CD4-positive, alpha-beta T cell (primary cell): ENCODE results near the gene ISG20. TPM values are rescaled to one million over a fixed set of nuclear protein-coding genes. Genes with fewer than 3 reads are reported as not detected.

ENCODE experiments used
- ATAC-seq: fragments of 200-7000 bp; cut with Tn5 transposase; one replicate; pipeline ENCODE4 v1.10.0; 2022; ENCODE audit warnings: mild to moderate bottlenecking; ENCODE audit not compliant: poor library complexity
- CTCF ChIA-PET: fragments of 350-600 bp; sonication (Branson Sonifier 250); formaldehyde crosslinking; loops from one replicate; lab custom pipeline; 2021; ENCODE audit warnings: antibody characterized with exemption, inconsistent platforms; lab: Charles Lee
- POLR2A ChIA-PET: fragments of 350-600 bp; sonication (Branson Sonifier 250); formaldehyde crosslinking; loops from one replicate; lab custom pipeline; 2021; ENCODE audit warnings: antibody characterized with exemption, inconsistent platforms; lab: Charles Lee
- DNase-seq, 14 experiments: peaks; one replicate each; pipeline ENCODE4 v3.0.0-alpha.2; 2013 to 2020; ENCODE audit warnings: mixed read lengths in 2 of 14
- H3K27ac ChIP-seq, 2 donors: one replicate each; pipeline versions ENCODE4 v1.5.1 to v1.7.0; 2013; ENCODE audit warnings: low read length in 2 of 2, low read depth in 1 of 2, mild to moderate bottlenecking in 1 of 2
- H3K27me3 ChIP-seq, 2 experiments: 1 replicate in 1 of 2; 2 replicates in 1 of 2; pipeline versions ENCODE4 v1.6.1 to v1.7.0; 2013; ENCODE audit warnings: low read length in 2 of 2, control low read depth in 1 of 2, mild to moderate bottlenecking in 1 of 2, moderate library complexity in 1 of 2; ENCODE audit not compliant: insufficient read depth in 2 of 2, control insufficient read depth in 1 of 2
- H3K36me3 ChIP-seq: one replicate; pipeline ENCODE4 v1.6.1; 2013; ENCODE audit warnings: low read length, control low read depth; ENCODE audit not compliant: insufficient read depth
- H3K4me1 ChIP-seq: one replicate; pipeline ENCODE4 v1.6.1; 2013; ENCODE audit warnings: low read length, control low read depth; ENCODE audit not compliant: insufficient read depth
- H3K4me3 ChIP-seq: one replicate; pipeline ENCODE4 v1.5.1; 2013; ENCODE audit warnings: mild to moderate bottlenecking, low read length, moderate library complexity
- H3K9me3 ChIP-seq, 2 experiments: 1 replicate in 1 of 2; 2 replicates in 1 of 2; pipeline versions ENCODE4 v1.6.1 to v1.7.0; 2013; ENCODE audit warnings: low read length in 2 of 2, mild to moderate bottlenecking in 2 of 2, control low read depth in 1 of 2, moderate library complexity in 1 of 2; ENCODE audit not compliant: control insufficient read depth in 1 of 2, insufficient read depth in 1 of 2
- H3K27ac Mint-ChIP-seq: one replicate; pipeline ENCODE4 v1.8.0; 2020; ENCODE audit warnings: mixed read lengths
- H3K27me3 Mint-ChIP-seq: one replicate; pipeline ENCODE4 v1.8.0; 2021; ENCODE audit warnings: mixed read lengths
- H3K36me3 Mint-ChIP-seq: one replicate; pipeline ENCODE4 v1.8.0; 2021; ENCODE audit warnings: low read depth, mixed read lengths
- H3K4me1 Mint-ChIP-seq: one replicate; pipeline ENCODE4 v1.8.0; 2021; ENCODE audit warnings: low read depth, mixed read lengths
- H3K4me3 Mint-ChIP-seq: one replicate; pipeline ENCODE4 v1.8.0; 2020; ENCODE audit warnings: mild to moderate bottlenecking, mixed read lengths
- H3K9me3 Mint-ChIP-seq: one replicate; pipeline ENCODE4 v1.8.0; 2020; ENCODE audit warnings: mixed read lengths
- CTCF ChIP-seq: fragments of 200-600 bp; IDR thresholded peaks from one replicate; pipeline ENCODE4 v1.8.0; 2022; ENCODE audit warnings: antibody characterized with exemption, mild to moderate bottlenecking
- intact Hi-C, 2 experiments: fragments of 100-400 bp; cut with DNase I in 1 of 2; cut with micrococcal nuclease in 1 of 2; formaldehyde crosslinking; loops; one replicate each; pipeline versions ENCODE4 v1.15.1 to v1.9.0; 2023 to 2025; cut with DNase I, micrococcal nuclease
- polyA plus RNA-seq, 2 donors: library from polyadenylated mRNA; unstranded; fragments of 120-200 nt; gene quantifications; one replicate each; pipeline ENCODE4 v1.2.1, GENCODE V29; 2013
- total RNA-seq, 174 experiments: library from RNA in 2 of 174; stranded (reverse) in 2 of 174; gene quantifications; one replicate each; pipeline ENCODE4 v1.2.3 and lab custom pipeline; 2021 to 2026

The ISG20 gene
- 100 to 1,000 TPM; 152 to 157 TPM for total RNA-seq
- 169 TPM for polyA plus RNA-seq (2013, experiment 1 of 2)
- polyA plus RNA-seq (2013, experiment 2 of 2) = 178 TPM
- 8.8 to 283 (median 96.3) reads per million in 172 experiments for total RNA-seq (lab: John Stamatoyannopoulos, UW)

GRCh38 chr15:88638626-88639372 lies at the start of gene ISG20:
ISG20 (plus strand) TSS chr15:88639016; CDS start chr15:88639367, 351 bp downstream.
- ATAC-seq (peak; percentile 77), DNase-seq (peak; percentile 93 to 100 (median 96))
- Mint-ChIP-seq H3K4me1 (peaks cover 77% of the 10 kb centered on the region), H3K27ac (peak within 1 kb of the TSS; percentile 95), H3K9me3 (no peaks in the 10 kb centered on the region), H3K36me3 (peaks cover 46% of the 10 kb centered on the region), H3K27me3 (no peaks in the 10 kb centered on the region), H3K4me3 (peak within 1 kb of the TSS; percentile 92)
- ChIA-PET CTCF (interaction anchor here (0.5 to 1.7 kb wide), 11 partner anchors 16 to 279 kb away, joined by 3 to 12 read pairs (median 4); partner anchors contain the start of genes AEN, MRPL46 and MRPS11), POLR2A (interaction anchor here (0.5 to 1.9 kb wide), 8 partner anchors 25 to 696 kb away, joined by 3 to 19 read pairs (median 6); partner anchors contain the start of genes ABHD2, MRPL46, MRPS11 and POLG)
- peak; percentile 65 for TF ChIP-seq CTCF
- intact Hi-C loops = loop anchor here in 1 of 2 experiments (1.0 kb wide), 1 partner anchor 26 kb away; no protein-coding TSS in a partner anchor
- Histone ChIP-seq H3K27me3 (no peaks in the 10 kb centered on the region), H3K9me3 (no peaks in the 10 kb centered on the region), H3K27ac (peak within 1 kb of the TSS; percentile 99 to 100), H3K36me3 (peaks cover 29% of the 10 kb centered on the region), H3K4me3 (peak within 1 kb of the TSS; percentile 76), H3K4me1 (peaks cover 96% of the 10 kb centered on the region)

GRCh38 chr15:88590759-88591158 lies 48.1 kb upstream of the ISG20 start:
- no peak overlapping the region for H3K27ac ChIP-seq
- intact Hi-C loops = no loop called here
- Mint-ChIP-seq H3K9me3 (no peaks in the 10 kb centered on the region), H3K4me3 (no peak overlapping the region), H3K36me3 (no peaks in the 10 kb centered on the region), H3K4me1 (no peaks in the 10 kb centered on the region), H3K27ac (no peak overlapping the region), H3K27me3 (peaks cover 7% of the 10 kb centered on the region)
- CTCF ChIA-PET = no interaction called here
- TF ChIP-seq CTCF = no peak
- no peak overlapping the region for H3K4me3 ChIP-seq
- H3K9me3 ChIP-seq = no peaks in the 10 kb centered on the region
- POLR2A ChIA-PET = no interaction called here
- no peak for ATAC-seq
- H3K36me3 ChIP-seq = no peaks in the 10 kb centered on the region
- H3K27me3 ChIP-seq = no peaks in the 10 kb centered on the region
- no peak for DNase-seq
- no peaks in the 10 kb centered on the region for H3K4me1 ChIP-seq

- intact Hi-C loops = no loop called here
- no peak for TF ChIP-seq CTCF
- no peak overlapping the region for H3K4me3 ChIP-seq
- DNase-seq (no peak), ATAC-seq (no peak)
- H3K4me1 ChIP-seq = no peaks in the 10 kb centered on the region
- ChIA-PET POLR2A (no interaction called here), CTCF (no interaction called here)
- no peaks in the 10 kb centered on the region for H3K36me3 ChIP-seq
- H3K27ac Mint-ChIP-seq = no peak overlapping the region
- no peaks in the 10 kb centered on the region for H3K9me3 Mint-ChIP-seq
- H3K4me1 Mint-ChIP-seq = no peaks in the 10 kb centered on the region
- H3K9me3 ChIP-seq = no peaks in the 10 kb centered on the region
- H3K4me3 Mint-ChIP-seq = no peak overlapping the region
- no peak overlapping the region for H3K27ac ChIP-seq
- H3K36me3 Mint-ChIP-seq = no peaks in the 10 kb centered on the region
- no peaks in the 10 kb centered on the region for H3K27me3 ChIP-seq
- peaks cover 7% of the 10 kb centered on the region for H3K27me3 Mint-ChIP-seq
Observed at GRCh38 chr15:88591384-88591783, 47.4 kb upstream of the ISG20 start.
